Subcutaneous adipose tissue (tissue), 4 donors: ENCODE data around the gene APBB2. TPM values are rescaled to one million over a fixed set of nuclear protein-coding genes. Genes with fewer than 3 reads are reported as not detected.

Experiments used
- total RNA-seq, 4 donors: library from RNA; depleted of rRNA; stranded (reverse); fragments of >200 nt; gene quantifications; one replicate each; pipeline ENCODE4 v1.1.0, GENCODE V29; 2016
- TF ChIP-seq, protein P1 (sequence below): fragments of 450-650 bp; IDR thresholded peaks from one replicate; pipeline ENCODE4 v1.5.1; 2016; ENCODE audit warnings: low read depth, mild to moderate bottlenecking, control low read depth, antibody characterized with exemption, moderate library complexity

Gene APBB2
- total RNA-seq, 4 donors from 2014 or later = 55.6 to 181 (median 124) TPM

DNA sequence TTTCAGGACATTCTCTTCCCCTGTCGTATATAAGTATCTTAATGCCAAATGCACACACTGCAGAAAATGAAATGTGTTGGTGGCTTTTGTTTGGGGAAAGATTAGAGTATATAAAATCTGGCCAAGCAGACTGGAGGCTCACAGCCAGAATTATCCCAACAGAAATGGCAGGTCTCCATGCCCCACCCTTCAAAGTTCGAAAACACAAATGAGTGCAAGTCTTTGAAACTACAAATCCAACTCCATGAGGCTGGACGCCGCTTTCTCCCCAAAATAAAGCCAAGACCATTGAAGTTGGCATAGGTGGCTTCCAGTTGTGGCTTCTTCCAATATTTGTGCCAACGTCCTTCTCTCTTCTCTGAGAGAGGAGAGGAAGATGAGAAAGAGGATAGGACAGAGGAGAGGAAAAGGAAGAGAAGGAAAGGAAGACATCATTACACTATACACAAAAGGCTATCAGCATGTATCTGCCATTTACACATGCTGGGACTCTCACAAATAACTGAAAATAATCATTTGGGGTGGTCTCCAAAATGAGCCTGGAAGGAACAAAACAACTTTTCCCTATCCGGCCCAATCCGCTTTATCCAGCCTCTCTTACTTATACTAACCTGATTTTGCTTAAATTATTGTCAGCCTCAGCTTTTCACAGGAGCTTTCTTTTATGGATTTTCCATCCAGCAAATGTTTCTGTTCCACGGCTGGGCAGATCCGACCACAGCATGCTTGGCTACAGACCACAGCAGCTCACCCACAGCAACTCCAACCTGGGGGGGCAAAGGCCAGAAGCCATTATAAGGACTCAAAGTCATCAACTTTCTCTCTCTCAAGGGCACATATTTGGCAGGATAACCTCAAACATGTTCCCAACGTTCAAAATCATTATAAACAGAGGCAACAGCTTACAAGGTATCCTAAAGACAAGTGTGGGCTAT lies 71.7 kb downstream of the APBB2 start:
- TF ChIP-seq, protein P1, sequence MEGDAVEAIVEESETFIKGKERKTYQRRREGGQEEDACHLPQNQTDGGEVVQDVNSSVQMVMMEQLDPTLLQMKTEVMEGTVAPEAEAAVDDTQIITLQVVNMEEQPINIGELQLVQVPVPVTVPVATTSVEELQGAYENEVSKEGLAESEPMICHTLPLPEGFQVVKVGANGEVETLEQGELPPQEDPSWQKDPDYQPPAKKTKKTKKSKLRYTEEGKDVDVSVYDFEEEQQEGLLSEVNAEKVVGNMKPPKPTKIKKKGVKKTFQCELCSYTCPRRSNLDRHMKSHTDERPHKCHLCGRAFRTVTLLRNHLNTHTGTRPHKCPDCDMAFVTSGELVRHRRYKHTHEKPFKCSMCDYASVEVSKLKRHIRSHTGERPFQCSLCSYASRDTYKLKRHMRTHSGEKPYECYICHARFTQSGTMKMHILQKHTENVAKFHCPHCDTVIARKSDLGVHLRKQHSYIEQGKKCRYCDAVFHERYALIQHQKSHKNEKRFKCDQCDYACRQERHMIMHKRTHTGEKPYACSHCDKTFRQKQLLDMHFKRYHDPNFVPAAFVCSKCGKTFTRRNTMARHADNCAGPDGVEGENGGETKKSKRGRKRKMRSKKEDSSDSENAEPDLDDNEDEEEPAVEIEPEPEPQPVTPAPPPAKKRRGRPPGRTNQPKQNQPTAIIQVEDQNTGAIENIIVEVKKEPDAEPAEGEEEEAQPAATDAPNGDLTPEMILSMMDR = no peak

DNA sequence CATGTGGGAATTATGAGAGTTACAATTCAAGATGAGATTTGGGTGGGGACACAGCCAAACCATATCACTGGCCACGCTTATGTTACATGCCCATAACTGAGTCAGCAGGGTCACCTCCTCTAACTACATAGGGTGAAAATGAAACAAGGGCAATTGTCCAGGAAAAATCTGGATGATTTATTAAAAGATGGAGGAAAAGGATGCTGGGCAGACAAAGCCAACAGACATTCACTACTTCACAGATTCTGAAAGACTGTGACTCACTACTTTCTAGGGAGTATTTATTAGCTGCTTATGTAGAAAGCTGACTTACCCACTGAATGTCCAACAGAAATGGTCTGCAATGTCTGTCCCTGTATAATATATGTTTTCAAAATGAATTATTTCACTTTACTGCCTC lies 72.4 kb downstream of the APBB2 start:
- TF ChIP-seq, protein P1 = no peak

DNA sequence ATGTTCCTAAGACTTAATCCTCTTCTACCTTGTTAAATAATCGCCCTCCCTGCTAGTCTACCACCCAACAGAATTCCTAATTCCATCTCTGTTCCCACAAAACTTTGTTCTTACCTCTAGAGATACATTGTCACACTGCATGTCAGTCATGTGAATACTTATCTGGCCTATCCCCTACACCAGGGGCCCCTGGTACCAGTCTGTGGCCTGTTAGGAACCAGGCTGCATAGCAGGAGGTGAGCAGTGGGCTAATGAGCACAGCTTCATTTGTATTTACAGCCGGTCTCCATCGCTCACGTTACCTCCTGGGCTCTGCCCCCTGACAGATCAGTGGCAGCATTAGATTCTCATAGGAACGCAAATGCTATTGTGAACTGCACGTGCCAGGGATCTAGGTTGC lies 73.9 kb downstream of the APBB2 start:
- TF ChIP-seq, protein P1 = no peak

DNA sequence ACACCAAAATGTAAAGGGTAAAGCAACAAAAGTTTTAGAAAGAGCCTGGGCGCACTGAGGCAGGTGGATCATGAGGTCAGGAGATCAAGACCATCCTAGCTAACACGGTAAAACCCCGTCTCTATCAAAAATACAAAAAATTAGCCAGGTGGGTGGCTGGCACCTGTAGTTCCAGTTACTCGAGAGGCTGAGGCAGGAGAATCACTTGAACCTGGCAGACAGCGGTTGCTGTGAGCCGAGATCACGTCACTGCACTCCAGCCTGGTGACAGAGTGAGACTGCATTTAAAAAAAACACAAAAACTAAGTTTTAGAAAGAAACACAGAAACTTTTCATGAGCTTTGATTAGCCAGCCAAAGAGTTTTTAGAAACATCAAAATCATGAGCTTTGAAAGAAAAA lies 76.5 kb downstream of the APBB2 start:
- TF ChIP-seq, protein P1 = no peak

DNA sequence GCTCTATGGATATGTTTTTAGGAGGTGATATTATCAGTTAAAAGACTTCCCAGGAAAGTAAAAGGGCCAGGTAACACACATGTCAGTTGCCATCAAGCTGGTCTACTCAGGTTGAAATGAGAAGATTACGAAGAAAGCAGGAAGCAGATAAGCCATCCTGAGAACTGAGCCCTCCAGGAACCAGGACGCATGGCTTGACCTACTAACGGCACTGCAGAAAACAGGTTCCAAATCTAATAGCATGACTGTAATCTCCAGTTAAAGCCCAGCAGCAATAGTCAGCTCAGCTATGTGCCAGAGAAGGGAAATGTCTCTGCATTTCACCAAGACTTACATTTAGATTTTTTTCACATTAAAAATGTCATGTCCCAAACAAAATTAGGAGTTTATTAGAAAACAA lies 77.9 kb downstream of the APBB2 start:
- TF ChIP-seq, protein P1 = no peak

DNA sequence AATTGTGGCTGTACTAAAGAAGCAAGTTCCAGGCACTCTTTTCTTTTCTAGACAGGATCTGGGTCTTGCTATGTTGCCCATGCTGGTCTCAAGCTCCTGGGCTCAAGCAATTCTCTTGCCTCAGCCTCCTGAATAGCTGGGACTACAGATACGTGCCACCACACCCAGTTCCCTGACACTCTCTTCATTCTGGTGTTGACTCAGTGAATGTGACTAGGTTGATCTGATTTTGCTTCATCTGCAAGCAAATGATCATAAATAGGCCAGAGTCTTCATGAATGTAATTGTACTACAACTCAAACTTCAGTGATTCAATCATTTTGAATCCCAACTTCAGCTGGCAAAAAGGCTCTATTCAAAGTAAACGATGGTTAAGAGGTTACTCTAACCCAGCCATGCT lies 78.5 kb downstream of the APBB2 start:
- TF ChIP-seq, protein P1 = no peak

DNA sequence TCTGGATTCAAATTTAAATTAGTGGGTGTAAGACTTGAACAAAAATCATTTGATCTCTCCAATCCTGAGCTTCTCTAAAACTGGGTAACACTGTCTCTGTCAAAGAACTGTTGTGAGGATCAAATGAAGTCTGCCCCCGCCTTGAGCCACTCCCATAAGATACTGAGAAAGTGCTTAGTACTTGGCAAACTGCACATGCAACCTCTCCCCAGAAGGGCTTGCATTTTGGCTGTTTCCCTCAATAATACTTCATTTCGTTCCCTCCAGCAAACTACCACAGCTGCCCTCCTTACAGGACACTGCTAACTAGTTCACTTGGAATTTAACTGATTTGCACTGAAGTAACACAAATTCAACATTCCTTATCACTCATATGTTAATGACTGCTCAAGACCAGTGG lies 79.8 kb downstream of the APBB2 start:
- TF ChIP-seq, protein P1 = no peak
